DND-41 (cell line): ENCODE results near the gene HSPG2.

Experiments used
- ATAC-seq: fragments of 200-7000 bp; cut with Tn5 transposase; 3 replicates; pipeline ENCODE4 v1.9.1; 2021; ENCODE audit warnings: low read depth; ENCODE audit not compliant: insufficient read depth
- DNase-seq: peaks from one replicate; pipeline ENCODE4 v3.0.0-alpha.2; 2020
- H2AFZ ChIP-seq: 2 replicates; pipeline ENCODE4 v1.6.0; 2012; ENCODE audit warnings: low read depth, low read length
- H3K27ac ChIP-seq: 2 replicates; pipeline ENCODE4 v1.5.1; 2012; ENCODE audit warnings: low read length, inconsistent platforms
- H3K27me3 ChIP-seq: fragments of 200-600 bp; sonication (generic); 2 replicates; pipeline ENCODE4 v1.6.0; 2012; ENCODE audit warnings: low read length, mild to moderate bottlenecking, inconsistent platforms; ENCODE audit not compliant: insufficient read depth, poor library complexity
- H3K36me3 ChIP-seq: 2 replicates; pipeline ENCODE4 v1.5.1; 2012; ENCODE audit warnings: low read length, inconsistent platforms; ENCODE audit not compliant: insufficient read depth
- H3K4me1 ChIP-seq: 2 replicates; pipeline ENCODE4 v1.5.1; 2012; ENCODE audit warnings: mild to moderate bottlenecking, low read length; ENCODE audit not compliant: insufficient read depth
- H3K4me2 ChIP-seq: 2 replicates; pipeline ENCODE4 v1.6.0; 2012; ENCODE audit warnings: mild to moderate bottlenecking, moderate library complexity, low read length, inconsistent platforms; ENCODE audit not compliant: insufficient read depth
- H3K4me3 ChIP-seq, 2 experiments: fragments of 200-600 bp in 1 of 2; shearing (Covaris generic) in 1 of 2; 2 replicates each; pipeline ENCODE4 v1.5.1; 2012 to 2016; ENCODE audit warnings: inconsistent platforms in 2 of 2, low read length in 2 of 2, mild to moderate bottlenecking in 2 of 2, low read depth in 1 of 2, moderate library complexity in 1 of 2
- H3K79me2 ChIP-seq: 2 replicates; pipeline ENCODE4 v1.6.0; 2012; ENCODE audit warnings: low read length, inconsistent platforms; ENCODE audit not compliant: insufficient read depth
- H3K9ac ChIP-seq: 2 replicates; pipeline ENCODE4 v1.6.0; 2012; ENCODE audit warnings: low read depth, mild to moderate bottlenecking, inconsistent platforms, low read length, moderate library complexity
- H3K9me3 ChIP-seq: 2 replicates; pipeline ENCODE4 v1.5.1; 2012; ENCODE audit warnings: low read length, moderate library complexity, mild to moderate bottlenecking, inconsistent platforms; ENCODE audit not compliant: insufficient read depth, severe bottlenecking
- H4K20me1 ChIP-seq: 2 replicates; pipeline ENCODE4 v1.6.0; 2012; ENCODE audit warnings: low read length; ENCODE audit not compliant: insufficient read depth
- CTCF ChIP-seq: IDR thresholded peaks from 2 replicates; pipeline ENCODE4 v1.5.1; 2012; ENCODE audit warnings: borderline replicate concordance, low read length, moderate library complexity, mild to moderate bottlenecking; ENCODE audit not compliant: poor library complexity, severe bottlenecking; ENCODE audit errors: extremely low read depth
- EZH2 ChIP-seq: IDR thresholded peaks from 3 replicates; pipeline ENCODE4 v1.6.1; 2012; ENCODE audit warnings: borderline replicate concordance, low read depth, mild to moderate bottlenecking, moderate library complexity, low read length, inconsistent platforms; ENCODE audit not compliant: severe bottlenecking

Gene HSPG2

GRCh38 chr1:21831454-21831970, 105.6 kb downstream of the HSPG2 start:
- H2AFZ ChIP-seq: no peak overlapping the region
- DNase-seq: no peak
- peaks cover 12% of the 10 kb centered on the region for H3K9me3 ChIP-seq
- no peaks in the 10 kb centered on the region for H3K79me2 ChIP-seq
- H3K4me1 ChIP-seq: no peaks in the 10 kb centered on the region
- H3K4me3 ChIP-seq: no peak overlapping the region
- no peak for ATAC-seq
- H3K36me3 ChIP-seq: no peaks in the 10 kb centered on the region
- no peak overlapping the region for H3K4me2 ChIP-seq
- H3K27ac ChIP-seq: no peak overlapping the region
- no peak overlapping the region for H3K9ac ChIP-seq
- H4K20me1 ChIP-seq: no peaks in the 10 kb centered on the region
- TF ChIP-seq CTCF (no peak), EZH2 (no peak)
- H3K27me3 ChIP-seq: no peaks in the 10 kb centered on the region

GRCh38 chr1:21830792-21831453, 106.2 kb downstream of the HSPG2 start:
- Histone ChIP-seq H3K4me2 (no peak overlapping the region), H2AFZ (no peak overlapping the region), H3K9me3 (peaks cover 12% of the 10 kb centered on the region), H3K4me1 (no peaks in the 10 kb centered on the region), H3K36me3 (no peaks in the 10 kb centered on the region), H3K27ac (no peak overlapping the region), H4K20me1 (no peaks in the 10 kb centered on the region), H3K27me3 (no peaks in the 10 kb centered on the region), H3K79me2 (no peaks in the 10 kb centered on the region), H3K4me3 (no peak overlapping the region), H3K9ac (no peak overlapping the region)
- TF ChIP-seq CTCF: no peak
- TF ChIP-seq EZH2: no peak
- no peak for ATAC-seq
- DNase-seq: no peak

GRCh38 chr1:21829294-21829693, 107.8 kb downstream of the HSPG2 start:
- Histone ChIP-seq H3K4me2 (no peak overlapping the region), H3K9me3 (peaks cover 5% of the 10 kb centered on the region), H3K27ac (no peak overlapping the region), H3K4me3 (no peak overlapping the region), H3K36me3 (no peaks in the 10 kb centered on the region), H3K27me3 (no peaks in the 10 kb centered on the region), H3K9ac (no peak overlapping the region), H3K79me2 (no peaks in the 10 kb centered on the region), H2AFZ (no peak overlapping the region), H3K4me1 (no peaks in the 10 kb centered on the region), H4K20me1 (no peaks in the 10 kb centered on the region)
- ATAC-seq: no peak
- TF ChIP-seq CTCF: no peak
- no peak for DNase-seq
